Measurements from ENCODE around the gene IQGAP2. TPM values are rescaled to one million over a fixed set of nuclear protein-coding genes. Genes with fewer than 3 reads are reported as not detected.
"Not testable (repeated sequence)": the region's sequence is repeated elsewhere in the genome, so short reads cannot be mapped to it uniquely, and the experiment has no call there.

Gene IQGAP2
- total RNA-seq, 1 donor from 2014 or later = 20.7 TPM

DNA sequence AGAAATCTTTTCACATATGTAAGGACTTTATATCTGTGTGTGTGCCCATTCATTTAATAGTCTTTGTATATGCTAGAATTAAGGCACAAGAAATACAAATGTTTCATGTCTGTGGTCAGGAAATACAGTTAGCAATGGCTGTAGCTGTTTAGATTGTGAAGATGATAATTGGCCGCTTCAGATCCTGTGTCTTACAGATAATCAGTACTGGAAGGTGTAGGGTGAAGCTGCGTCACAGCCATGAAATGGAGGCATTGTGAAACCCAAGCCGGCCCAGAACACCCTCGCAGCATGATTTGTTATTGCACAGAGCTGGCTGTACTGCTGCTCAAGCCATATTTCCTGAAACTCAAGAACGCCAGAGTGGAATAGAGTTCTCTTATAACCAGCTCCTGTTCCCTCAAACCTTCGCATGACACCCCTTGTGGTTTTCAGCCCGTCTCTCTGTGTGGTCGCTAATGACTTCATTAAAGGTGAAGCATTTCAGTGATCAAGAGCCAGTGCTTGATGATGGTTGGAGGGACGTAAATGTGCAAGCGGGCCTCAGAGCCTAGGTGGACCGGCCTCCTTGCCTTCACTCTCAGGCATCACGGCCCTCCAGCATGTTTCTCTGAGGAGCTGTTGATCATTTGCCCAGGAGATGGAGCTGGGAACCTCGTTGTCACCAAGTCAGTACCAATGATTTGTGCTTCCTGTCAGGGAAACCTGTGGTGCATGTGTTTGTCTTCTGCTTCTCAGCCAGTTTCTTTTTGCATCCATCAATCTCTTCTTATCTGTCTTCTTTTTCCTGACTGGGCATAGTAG is 140.0 kb downstream of the IQGAP2 start:
- no peak for DNase-seq

DNA sequence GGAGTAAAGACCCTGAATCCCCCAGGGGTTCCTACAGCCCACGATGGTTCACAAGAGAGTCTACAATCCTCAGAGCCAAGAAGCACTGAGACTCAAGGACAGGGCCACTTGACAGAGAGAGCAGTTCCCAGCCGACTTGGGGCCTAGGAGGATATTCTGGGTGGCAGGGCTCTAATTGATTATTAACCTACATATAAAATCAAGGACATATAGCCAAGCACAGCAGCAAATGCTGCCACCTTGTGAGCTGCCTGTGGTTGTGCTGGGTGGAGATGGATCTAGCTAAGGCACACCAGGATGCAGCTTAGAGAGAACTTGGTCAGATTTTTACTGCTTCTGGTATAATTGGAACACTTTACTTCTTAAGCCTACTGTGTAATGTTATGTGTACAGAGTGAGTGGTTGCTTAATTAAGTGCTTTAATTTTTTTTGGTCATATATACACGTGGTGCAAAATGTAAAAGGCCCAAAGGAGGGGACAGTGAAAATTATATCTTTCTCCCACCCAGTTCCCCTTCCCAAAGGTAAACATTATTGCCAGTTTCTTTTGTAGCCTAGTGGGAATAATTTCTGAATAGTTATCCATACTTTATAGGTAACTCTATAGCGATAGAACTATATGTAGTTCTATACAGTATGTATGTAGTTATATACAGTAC is 141.3 kb downstream of the IQGAP2 start:
- no peak for DNase-seq

DNA sequence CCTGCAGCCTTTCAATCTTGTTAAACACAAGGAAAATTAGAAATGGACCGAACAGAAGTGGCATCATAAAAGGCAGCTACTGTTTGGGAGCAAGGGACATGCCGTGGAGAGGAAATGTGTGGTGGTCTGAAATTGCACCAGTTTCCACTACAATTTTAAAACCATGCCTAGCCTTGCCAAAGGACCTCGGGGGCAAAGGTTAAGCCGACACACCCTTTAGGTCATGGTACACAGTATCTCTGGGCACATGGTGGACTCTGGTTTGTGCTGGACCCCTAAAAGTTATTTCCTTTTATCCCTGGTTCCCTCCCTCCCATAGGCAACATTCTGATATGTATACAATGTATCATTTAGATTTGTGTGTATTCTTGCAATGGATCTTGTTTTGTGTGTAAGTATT is 142.1 kb downstream of the IQGAP2 start:
- no peak for DNase-seq

DNA sequence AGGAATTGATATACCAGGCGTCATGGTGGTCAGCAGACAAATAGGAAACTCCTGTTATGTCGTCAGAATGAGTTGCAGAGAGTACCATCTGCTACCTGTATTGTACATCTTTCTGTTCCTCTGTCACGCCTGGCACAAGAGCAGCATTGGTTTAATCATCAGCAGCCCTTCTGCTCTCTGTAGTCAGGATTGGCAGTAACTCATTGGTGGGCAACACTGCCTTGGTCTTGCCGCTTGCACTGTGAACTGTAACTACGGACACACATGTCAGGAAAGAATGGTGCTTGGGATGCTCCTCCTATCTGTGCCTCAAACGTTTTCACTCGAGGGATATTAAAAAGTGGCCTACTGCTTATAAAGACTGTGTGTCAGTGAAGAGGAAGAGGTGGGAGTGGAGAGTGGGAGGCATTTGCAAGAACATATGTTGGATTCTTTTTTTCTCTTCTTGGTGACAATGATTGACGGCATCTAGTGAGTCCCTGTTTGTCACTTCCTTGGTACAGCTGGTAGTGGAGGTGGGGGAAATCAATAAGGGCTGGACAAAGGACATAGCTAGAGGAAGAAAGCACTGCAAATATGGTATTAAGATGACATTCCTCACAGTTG is 143.5 kb downstream of the IQGAP2 start:
- no peak for DNase-seq

DNA sequence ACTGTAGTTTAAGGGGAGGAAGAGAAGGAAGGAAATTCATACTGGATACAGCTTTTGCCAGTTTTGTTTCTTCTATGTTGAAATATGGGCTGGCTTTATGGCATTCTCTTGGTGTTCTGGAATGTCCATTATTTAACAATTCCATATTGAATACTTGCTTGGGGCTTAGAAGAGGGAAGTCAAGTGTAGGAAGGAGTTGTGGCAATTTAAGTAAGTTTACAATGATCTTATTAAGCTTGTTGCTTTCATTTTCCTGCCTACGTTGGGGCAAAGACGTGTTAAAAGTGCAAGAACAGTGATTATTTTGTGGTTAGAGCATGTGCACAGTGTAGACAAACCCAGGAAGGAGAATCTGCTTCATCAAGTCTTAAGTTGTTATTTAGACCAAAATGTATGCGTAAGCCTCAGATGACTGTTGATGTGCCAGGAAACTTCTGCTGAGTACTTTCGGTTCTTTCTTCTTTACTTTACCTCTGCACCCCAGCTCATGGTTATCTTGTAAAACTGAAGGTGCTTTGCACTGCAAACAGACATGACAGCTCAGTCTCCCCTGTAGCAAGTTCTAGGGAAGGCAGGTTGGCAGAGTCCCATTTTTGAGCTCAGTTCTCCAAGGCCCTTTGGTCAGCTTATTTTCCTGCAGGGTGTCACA is 144.3 kb downstream of the IQGAP2 start:
- DNase-seq = no peak

DNA sequence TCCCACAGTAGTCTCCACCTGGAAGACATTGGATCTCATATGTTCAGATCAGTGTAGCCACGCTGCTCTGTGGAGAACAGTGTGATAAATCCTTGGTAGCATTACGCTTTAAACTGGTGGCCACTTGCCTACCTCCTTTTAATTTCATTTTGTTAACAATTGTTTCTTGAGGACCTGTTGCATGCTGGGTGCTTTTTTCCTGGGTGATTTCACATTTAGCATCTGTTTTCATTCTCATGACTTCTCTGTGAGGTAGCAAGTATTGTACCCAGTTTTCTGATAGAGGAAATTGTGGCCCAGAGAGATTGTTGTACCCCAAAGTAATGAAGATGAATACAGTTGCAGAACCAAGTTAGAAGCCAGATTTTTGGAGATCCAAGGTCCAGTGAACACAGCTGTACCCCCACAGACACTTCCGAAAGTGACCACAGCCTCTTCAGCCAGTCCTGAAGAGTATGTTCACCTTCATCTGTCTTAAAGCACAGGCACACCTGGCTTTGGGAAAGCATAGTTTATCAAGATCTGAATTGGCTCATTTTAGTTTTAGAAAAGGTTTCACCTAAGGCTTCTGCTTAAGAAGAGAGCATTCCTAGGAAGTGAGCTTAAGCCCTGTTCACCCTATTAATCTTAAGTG is 144.9 kb downstream of the IQGAP2 start:
- no peak for DNase-seq

DNA sequence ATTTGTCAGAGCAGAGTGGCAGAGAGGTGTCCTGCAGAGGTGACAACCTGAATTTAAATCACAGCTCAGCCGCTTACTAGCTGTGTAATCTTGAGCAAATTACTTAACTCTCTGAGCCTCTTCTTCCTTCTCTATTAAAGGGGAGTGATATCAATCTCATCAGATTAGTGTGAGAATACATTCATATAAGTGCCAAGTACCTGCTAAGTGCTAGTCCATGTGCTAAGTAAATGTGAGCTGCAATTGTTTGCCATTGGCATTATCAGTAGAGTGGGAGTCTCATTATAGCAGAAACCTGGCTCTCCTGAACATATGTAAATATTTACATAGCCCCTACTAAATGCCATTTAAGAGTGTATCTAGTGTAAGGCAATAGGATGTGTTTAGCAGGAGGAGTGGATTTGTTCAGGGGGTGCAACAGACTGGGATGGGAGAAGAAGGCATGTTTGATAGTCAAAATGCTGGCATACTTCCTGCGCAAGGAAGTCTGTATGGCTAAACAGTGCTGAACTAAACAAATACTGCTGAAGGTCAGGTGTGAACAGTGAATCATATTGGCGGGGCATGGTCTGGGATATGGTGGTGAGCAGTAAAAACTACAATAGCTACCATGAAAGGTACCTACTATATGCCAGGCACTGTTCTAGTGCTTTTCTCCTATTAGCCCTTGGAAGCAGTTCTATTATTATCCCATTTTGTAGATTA is 145.6 kb downstream of the IQGAP2 start:
- no peak for DNase-seq

DNA sequence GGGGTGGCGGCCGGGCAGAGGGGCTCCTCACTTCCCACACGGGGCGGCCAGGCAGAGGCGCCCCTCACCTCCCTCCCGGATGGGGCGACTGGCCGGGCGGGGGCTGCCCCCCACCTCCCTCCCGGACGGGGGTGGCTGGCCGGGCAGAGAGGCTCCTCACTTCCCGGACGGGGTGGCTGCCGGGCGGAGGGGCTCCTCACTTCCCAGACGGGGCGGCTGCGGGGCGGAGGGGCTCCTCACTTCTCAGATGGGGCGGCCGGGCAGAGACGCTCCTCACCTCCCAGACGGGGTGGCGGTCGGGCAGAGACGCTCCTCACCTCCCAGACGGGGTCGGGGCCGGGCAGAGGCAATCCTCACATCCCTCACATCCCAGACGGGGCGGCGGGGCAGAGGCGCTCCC is 147.8 kb downstream of the IQGAP2 start:
- not testable (repeated sequence) for DNase-seq

DNA sequence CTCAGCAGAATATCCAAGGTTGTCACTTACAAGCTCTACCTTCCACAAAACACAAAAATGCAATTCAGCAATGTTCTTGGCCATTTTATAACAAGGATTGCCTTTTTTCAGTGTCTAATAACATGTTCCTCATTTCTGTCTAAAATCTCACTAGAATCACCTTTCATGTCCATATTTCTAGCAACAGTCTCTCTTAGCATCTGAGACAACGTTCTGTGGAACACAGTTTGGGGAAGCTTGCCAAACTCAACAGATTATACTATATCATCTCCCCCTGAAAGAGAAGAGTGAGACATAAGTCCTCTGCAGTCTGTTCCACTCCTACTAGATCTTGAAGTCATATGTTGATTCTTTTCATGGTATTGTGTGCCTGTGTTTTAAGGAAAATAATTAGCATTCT is 149.5 kb downstream of the IQGAP2 start:
- no peak for DNase-seq

DNA sequence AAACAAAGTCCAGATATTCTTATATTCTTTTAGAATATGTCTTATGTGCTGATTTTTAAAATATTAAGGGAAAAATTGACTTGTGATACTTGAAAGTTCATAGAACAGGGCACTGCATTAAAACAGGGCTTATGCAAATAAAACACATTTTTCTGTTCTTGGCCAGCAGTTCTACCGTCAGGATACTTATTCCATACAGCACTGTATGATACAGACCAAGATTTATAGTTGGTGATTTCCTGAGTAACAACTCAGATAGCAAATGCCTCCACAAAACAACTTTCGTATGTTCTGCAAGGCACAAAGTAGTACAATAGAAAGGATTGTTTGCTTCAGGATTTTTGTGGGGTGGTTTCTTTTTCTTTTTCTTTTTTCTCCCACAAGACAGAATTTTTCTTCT is 150.2 kb downstream of the IQGAP2 start:
- no peak for DNase-seq

DNA sequence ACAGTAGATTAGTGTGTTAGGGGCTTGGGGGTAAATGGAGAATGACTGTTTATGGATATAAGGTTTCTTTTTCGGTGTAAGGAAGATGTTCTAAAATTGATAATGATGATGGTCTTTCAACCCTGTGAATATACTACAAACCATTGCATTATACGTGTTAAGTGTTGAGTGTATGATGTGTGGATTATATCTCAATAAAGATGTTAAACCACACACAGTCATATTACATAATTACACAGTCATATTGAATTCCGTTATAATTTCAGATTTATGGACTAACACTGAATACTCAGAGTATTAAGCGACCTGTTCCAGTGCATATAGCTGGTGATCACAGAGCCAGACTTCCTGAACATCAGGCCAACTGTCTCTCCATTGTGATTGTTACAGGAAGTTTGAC is 152.0 kb downstream of the IQGAP2 start:
- DNase-seq = no peak

DNA sequence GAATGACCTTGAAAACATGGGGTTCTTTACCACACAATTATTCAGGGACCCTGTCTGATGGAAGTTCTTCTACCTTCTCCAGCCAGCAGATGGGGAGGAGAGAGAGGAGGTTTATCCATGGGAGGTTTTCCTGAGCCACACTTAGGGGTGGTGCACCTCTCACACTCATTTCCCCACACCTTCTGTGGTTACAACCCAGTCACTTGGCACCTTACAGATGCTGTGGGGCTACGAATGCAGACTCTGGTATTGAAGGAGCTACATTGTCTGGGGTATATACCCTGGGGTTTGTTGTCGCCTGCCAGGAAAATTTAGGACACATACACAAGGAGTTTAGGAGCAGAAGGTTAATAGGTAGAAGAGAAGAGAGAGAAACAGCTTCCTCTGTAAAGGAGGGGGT is 152.6 kb downstream of the IQGAP2 start:
- DNase-seq = no peak

DNA sequence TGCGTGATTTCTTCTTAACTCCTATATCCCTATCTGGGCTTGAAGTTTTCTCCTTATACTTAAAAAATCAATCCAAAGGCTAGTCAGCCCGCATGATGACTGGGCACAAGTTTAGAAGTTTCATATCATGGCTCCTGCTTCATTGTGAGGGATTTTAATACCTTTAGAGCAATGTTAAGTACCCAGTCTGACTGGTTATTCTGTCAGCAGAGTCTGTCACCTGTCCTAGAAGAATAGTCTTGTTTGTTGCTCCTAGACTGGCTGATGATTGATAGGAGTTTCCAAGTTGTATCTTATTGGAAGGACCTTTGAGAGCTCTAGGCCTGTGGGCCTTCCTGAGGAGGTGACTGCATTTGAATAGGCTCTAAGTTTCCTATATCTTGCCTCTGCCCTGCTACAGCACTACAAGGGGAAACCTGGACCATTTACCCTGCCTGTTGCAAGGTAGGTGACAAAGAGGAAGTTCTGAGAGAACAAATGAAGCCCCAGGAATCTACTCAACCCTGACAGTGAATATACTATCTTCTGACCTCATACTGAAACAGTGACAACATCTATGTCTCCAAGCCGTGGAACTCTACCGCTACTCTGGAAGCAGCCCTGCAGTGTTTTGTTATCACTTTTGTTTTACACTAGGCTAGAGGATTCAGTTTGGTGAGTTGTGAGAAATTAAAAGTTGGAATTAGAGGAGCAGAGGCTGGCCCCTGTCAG is 153.6 kb downstream of the IQGAP2 start:
- DNase-seq = no peak

DNA sequence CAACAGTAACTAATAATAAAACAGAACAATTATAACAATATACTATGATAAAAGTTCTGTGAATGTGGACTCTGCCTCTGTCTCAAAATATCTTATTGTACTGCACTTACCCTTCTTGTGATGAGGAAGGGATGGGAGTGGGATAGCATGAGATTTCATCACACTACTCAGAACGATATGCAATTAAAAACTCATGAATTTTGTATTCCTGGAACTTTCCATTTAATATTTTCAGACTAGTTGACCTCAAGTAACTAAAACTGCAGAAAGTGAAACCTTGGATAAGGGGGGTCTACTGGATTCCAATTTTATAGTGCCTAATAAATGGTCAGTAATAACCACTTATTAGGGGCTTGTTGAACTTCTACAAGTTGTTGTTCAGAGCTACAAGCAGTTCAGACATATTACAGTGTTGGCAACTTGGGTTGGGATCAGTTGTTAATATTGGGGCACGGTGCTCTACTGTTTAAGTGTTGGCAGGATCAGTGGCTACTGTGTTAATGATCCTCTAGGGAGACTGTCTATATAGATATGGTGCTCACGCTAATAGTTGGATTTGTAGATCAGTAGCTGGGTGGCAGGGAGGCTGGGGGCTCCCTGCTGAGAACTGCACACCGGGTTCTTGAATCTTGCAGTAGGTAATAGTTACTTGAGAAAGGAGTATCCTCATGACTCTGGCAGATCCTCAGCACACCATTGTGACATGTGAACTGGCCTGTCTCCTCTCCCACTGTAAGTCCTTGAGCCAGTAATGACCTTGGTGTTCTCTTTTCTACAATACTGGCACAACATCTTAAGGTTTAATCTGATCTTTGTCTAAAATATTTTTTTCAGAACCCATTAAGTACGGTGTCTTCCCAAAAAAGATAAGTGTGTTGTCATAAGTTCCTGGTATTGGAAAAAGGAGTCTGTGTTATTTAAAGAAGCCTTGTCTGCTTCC is 158.1 kb downstream of the IQGAP2 start:
- DNase-seq = no peak

DNA sequence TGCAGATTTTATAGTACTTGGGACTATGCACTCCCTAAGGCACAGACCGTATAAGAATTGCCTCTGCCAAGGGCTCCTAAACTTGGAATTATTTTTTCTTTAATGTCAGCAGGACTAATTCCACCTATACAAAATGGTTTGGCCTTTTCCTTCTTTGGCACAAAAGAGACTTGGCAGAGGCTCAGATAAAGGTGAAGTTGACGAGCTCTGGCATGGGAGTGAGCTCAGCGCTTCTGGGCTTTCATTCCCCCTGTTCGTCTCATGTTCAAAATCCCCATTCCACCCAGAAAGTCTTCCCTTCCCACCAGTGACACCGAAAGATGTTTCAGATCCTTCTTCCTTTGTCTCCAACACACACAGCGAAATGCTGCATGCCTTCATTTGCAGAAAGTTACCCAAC is 158.9 kb downstream of the IQGAP2 start:
- DNase-seq = no peak

DNA sequence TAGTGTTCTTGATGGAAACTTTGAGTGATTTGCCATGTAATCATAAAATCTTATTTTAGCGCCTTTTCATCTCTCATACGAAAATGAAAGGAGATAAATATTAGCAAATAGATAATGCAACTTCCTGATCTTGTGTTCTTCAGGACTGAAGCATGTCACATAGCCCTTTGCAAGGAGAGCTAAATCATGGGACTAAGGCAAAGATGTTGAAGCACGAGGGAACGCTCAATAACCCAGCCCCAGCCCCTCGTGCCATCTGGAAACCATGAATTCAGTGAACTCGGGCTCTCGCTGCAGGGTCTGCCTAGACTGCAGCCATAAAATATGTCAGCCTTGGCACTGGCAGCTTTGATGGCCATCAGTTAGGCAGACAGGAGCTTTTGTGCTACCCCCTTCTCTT is 161.9 kb downstream of the IQGAP2 start:
- no peak for DNase-seq

DNA sequence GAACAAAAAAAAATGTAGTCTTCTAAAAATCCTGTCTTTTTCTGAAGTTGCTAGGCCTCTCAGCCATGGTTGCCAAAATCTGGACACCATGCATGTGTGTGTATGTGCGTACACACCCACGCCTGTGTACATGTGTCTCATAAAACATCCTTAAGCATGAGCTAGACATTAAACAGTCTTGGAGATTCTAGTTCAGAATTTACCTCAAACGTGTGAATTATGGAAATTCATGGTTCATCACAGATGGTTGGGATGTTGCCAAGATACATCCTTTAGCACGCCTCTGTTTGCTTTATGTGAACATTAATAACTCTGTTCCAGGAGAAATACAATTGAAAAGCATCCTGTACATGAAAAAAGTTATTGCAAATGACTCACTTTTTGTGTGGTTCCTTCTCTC is 167.1 kb downstream of the IQGAP2 start:
- no peak for DNase-seq

DNA sequence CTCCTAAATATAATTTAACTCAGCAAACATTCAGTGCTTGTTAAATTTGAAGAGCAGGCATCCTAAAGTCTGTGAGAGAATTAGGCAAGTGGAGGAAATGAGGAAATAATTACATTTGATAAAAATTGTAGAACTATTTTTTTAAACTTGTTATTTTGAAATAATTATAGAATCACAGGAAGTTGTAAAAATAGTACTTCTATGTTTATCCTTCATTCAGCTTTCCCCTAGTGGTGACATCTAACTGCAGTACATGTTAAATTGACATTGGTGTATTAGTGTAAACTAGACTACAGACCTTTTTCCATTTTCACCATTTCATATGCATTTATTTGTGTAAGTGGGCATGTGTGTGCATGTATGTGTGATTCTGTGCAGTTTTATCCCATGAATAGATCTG is 168.5 kb downstream of the IQGAP2 start:
- no peak for DNase-seq

DNA sequence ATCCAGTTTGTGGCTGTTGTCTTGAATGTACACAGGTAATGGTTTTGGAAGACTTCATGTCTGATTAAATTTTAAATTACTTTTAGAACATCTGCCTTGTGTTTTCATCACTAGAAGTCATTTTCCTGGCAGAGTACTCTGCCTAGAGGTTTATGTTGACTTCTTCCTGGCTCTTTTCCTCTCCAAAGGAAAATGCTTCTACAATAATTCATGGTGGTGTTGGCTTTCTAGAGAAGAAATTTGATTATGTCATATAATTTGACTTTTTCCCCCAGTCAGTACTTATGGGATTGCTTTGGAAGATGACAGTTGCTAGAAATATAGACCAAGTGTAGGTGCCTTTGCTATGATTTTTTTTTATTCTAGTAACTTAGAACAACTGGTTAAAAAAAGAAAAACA is 173.4 kb downstream of the IQGAP2 start:
- no peak for DNase-seq

DNA sequence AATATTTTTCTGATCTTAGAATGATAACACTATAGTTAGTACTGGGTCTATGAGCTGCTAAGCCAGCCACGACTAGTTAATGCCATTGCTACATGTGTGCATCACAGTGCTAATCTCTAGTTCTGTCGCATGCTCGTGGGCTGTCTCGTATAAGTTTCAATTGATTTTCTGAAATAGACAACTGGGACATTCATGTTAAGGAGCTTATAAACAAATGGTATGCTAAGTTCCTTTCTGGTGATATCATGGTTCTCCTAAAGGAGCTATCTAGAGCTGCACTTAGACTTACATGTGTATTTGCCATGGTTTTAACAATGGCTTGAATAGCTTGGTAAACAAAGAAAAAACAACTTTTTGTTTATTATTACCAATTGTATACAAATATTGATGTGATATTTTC is 173.9 kb downstream of the IQGAP2 start:
- DNase-seq = no peak

Measured in occipital lobe (tissue), 2 donors.